ENCODE results near the gene CALN1. TPM values are rescaled to one million over a fixed set of nuclear protein-coding genes. Genes with fewer than 3 reads are reported as not detected.
"Not testable (repeated sequence)": the region's sequence is repeated elsewhere in the genome, so short reads cannot be mapped to it uniquely, and the experiment has no call there.

The CALN1 gene
- total and polyA plus RNA-seq, 3 donors from 2014 or later = 4.3 to 6.2 (median 4.4) TPM

- Histone ChIP-seq H3K4me3 (no peak overlapping the region), H3K27me3 (no peaks in the 10 kb centered on the region), H3K36me3 (ENCODE audit: low read depth, missing control alignments) (no peaks in the 10 kb centered on the region), H3K4me1 (no peaks in the 10 kb centered on the region), H3K9me3 (no peaks in the 10 kb centered on the region), H3K27ac (no peak overlapping the region)
- no peak for DNase-seq
- intact Hi-C loops (cut with DNase I; ENCODE audit: low total_unique reads) = no loop called here
- TF ChIP-seq POLR2A (IDR thresholded peaks at IDR 0.05) = no peak
- 78 to 86% methylated on average over 3 of the region's 3 CpGs for WGBS, 2 donors
Measured at GRCh38 chr7:72386118-72386517, 26.0 kb downstream of the CALN1 start.

GRCh38 chr7:72362246-72362645 lies 49.9 kb downstream of the CALN1 start:
- Histone ChIP-seq H3K27ac (no peak overlapping the region), H3K27me3 (no peaks in the 10 kb centered on the region), H3K4me1 (no peaks in the 10 kb centered on the region), H3K4me3 (no peak overlapping the region), H3K9me3 (no peaks in the 10 kb centered on the region), H3K36me3 (ENCODE audit: low read depth, missing control alignments) (no peaks in the 10 kb centered on the region)
- DNase-seq = no peak
- 84 to 93% methylated on average over 4 of the region's 4 CpGs for WGBS, 2 donors
- TF ChIP-seq POLR2A (IDR thresholded peaks at IDR 0.05) (no peak), CTCF (IDR thresholded peaks at IDR 0.05) (no peak)
- intact Hi-C loops (cut with DNase I; ENCODE audit: low total_unique reads) = no loop called here

- intact Hi-C loops (cut with DNase I; ENCODE audit: low total_unique reads) = no loop called here
- Histone ChIP-seq H3K4me3 (no peak overlapping the region), H3K27me3 (no peaks in the 10 kb centered on the region), H3K27ac (no peak overlapping the region), H3K9me3 (no peaks in the 10 kb centered on the region), H3K36me3 (ENCODE audit: low read depth, missing control alignments) (no peaks in the 10 kb centered on the region), H3K4me1 (no peaks in the 10 kb centered on the region)
- TF ChIP-seq CTCF (IDR thresholded peaks at IDR 0.05) (no peak), POLR2A (IDR thresholded peaks at IDR 0.05) (no peak)
- 86 to 87% methylated on average over 1 of the region's 1 CpG for WGBS, 2 donors
- no peak for DNase-seq
Measured at GRCh38 chr7:72345208-72345727, 66.9 kb downstream of the CALN1 start.

GRCh38 chr7:72343991-72344390 lies 68.1 kb downstream of the CALN1 start:
- intact Hi-C loops (cut with DNase I; ENCODE audit: low total_unique reads) = no loop called here
- Histone ChIP-seq H3K36me3 (ENCODE audit: low read depth, missing control alignments) (no peaks in the 10 kb centered on the region), H3K27me3 (no peaks in the 10 kb centered on the region), H3K9me3 (no peaks in the 10 kb centered on the region), H3K4me1 (no peaks in the 10 kb centered on the region), H3K27ac (no peak overlapping the region), H3K4me3 (no peak overlapping the region)
- DNase-seq = no peak
- no peak for TF ChIP-seq POLR2A (IDR thresholded peaks at IDR 0.05)
- TF ChIP-seq CTCF (IDR thresholded peaks at IDR 0.05) = no peak
- WGBS, 2 donors = 74 to 81% methylated on average over 3 of the region's 3 CpGs

- 83 to 88% methylated on average over 3 of the region's 3 CpGs for WGBS, 2 donors
- DNase-seq; H3K4me3 ChIP-seq; H3K36me3 ChIP-seq (ENCODE audit: low read depth, missing control alignments); H3K9me3 ChIP-seq; H3K27ac ChIP-seq; H3K27me3 ChIP-seq; H3K4me1 ChIP-seq; intact Hi-C loops (cut with DNase I; ENCODE audit: low total_unique reads): not testable (repeated sequence)
Measured at GRCh38 chr7:72343354-72343753, 68.8 kb downstream of the CALN1 start.
